HG02973 (cell line): ENCODE measurements around the gene HSDL2.
"Not testable (repeated sequence)": the region's sequence is repeated elsewhere in the genome, so short reads cannot be mapped to it uniquely, and the experiment has no call there.

Experiments
- ATAC-seq: cut with Tn5 transposase; IDR thresholded peaks from one replicate; pipeline ENCODE4 v1.9.1; 2021; ENCODE audit warnings: moderate library complexity; ENCODE audit not compliant: unreplicated experiment

The HSDL2 gene

DNA sequence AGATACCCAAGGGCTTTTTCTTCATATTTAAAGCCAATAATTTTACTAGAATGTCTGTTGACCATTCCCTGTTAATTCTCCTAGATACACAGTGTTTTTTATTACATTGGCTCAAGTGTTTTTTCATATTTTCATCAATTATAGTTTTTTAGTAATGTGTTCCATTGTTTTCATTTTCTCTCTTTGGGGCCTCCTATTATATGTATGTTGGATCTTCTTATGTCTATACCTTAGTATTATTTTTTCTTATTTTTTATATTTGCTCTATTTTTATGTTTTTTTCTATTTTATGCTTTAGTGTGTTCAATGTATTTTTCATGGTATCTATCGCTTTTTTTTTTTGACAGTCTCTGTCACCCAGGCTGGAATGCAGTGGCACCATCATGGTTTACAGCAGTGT, 114.2 kb downstream of the HSDL2 start:
- ATAC-seq, result no peak

DNA sequence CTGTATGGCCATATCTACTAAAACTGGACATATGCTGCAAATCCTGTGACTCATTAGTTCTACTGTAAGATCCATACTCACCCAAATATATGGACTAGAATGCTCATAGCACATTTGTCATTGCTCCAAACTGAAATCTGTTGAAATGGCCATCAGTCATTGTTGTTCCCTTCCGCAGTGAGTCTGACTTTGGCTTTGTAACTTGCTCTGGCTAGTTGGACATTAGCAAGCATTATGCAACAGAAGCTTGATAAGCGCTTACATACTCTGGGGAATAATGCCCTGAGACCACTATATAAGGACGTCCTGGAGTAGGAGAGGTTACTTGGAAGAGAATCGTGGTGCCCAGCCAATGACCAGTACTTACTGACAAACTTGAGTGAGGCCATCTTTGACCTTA, 115.7 kb downstream of the HSDL2 start:
- no peak for ATAC-seq

DNA sequence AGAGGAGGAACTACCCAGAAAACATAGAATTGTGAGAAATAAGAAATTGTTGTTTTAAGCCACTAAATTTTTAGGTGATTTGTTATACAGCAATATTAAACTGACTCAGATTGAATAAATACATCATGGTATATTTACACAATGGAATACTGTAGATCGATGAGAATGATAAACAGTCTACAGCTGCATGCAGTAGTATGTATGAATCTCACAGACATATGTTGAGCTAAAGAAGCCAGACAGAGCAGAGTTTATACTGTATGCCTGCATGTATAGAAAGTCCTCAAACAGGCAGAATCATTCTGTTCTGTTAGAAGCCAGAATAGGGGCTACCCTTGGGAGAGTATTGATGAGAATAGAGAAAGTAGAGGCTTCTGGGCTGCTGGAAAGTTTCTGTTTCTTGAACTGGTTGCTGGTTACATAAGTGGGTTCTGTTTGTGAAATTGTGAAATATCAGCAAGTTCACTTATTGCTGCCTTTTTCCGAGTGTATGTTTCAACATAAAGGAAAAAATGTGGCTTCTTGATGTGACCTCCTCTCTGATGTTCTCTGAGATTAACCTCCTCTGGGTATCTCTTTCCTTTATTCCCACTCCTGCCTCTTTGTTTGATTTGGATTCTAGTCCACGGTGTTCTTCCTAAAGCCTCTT, 116.3 kb downstream of the HSDL2 start:
- no peak for ATAC-seq

DNA sequence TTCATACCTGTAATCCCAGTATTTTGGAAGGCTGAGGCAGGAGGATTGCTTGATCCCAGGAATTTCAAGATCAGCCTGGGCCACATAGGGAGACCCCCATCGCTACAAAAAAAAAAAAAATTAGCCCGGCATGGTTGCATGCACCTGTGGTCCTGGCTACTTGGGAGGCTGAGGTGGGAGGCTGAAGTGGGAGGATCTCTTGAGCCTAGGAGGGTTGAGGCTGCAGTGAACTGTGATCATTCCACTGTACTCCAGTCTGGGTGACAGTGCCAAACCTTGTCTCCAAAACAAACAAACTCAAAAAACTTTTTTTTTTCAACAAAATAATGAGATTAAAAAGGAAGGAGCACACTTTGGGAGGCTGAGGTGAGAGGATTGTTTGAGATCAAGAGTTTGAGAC, 120.9 kb downstream of the HSDL2 start:
- ATAC-seq, result no peak

DNA sequence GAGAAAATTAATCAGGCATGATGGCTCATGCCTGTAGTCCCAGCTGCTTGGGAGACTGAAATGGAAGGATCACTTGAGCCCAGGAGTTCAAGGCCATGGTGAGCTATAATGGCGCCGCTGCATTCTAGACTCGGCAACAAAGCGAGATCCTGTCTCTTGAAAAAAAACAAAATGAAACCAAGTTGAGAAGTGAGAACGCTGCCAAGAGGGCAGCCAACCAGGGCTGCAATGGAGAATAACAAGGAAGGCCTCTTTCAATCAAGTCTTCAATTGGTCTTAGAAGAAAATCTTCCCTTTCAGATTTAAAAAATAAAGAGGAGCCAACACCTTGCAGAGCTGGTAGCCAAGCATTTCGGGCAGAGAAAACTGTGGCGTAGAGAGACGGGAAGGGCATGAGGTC, 121.4 kb downstream of the HSDL2 start:
- no peak for ATAC-seq

DNA sequence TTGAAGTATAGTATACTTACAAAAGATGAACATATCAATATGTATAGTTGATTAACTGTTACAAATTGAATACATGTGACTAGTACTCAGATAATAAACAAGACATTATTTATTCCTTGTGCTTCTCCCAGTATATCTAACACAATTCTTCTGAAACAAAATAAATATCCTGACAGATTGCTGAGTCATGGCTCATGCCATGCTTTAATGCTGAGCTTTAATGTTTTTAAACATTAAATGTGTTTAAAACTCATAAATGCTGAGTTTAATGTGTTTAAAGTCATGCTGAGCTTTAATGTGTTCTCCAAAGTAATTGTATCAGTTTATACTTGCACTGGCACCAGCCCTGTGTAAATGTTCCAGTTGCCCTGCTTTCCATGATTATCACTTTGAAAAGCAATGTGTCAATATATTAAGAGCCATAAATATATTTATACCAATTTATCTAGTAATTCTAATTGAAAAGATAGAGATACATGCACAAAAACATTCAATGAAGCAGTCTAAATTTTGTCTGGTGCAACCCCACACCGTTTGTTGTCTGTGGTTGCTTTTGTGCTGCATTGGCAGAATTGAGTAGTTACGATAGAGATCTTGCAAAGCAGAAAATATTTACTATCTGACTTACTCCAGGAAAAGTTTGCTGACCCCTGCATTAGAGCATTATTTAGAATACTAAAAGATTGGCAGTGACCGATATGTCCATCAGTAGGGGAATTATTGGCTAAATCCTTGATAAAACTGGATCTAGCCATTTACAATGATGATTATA, 122.5 kb downstream of the HSDL2 start:
- ATAC-seq, result no peak

DNA sequence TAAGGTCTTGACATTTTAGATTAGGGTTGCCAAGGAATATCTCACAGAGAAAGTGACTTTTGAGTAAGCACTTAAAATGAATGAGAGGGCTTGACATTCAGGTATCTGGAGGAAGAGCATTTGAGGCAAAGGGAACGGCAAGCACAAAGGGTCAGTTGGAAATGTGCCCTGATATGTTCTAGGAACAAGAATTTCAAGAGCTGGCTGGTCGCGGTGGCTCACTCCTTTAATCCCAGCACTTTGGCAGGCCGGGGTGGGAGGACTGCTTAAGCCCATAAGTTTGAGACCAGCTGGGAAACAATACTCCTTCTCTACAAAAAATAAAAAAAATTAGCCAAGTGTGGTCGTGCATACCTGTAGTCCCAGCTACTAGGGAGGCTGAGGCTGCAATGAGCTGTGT, 123.3 kb downstream of the HSDL2 start:
- ATAC-seq, result no peak

DNA sequence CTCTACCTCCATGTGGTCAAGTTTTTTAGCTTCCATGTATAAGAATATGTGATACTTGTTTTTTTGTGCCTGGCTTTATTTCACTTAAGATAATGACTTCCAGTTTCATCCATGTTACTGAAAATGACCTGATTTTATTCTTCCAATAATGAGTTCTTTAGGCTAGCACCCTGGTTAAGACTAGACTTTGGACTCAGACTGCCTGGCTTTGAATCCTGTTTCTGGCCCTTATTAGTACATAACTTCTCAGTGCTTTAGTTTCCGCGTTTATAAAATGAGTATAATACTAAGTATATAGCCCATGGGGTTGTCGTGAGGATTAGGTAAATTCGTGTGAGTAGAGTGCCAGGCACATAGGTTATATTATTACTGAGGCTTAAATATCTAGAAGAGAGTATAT, 125.2 kb downstream of the HSDL2 start:
- no peak for ATAC-seq

DNA sequence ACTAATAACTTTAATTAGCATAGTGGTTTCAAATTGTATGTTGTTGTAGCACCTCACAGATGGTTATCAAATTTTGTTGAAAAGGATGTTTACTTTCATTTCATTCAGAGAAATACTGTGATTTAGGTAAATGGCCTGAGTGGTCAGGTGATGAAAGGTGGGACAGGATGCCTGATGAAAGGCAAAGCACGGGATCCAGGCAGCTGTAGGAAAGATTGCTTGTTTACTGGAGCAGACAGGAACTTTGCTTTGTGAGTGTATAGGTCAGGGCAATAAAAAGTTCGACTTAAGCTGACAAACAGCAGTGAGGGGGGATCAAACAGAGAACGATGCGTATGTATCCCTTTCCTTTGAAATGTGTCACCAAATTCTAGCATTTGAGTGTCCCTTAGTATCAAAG, 125.7 kb downstream of the HSDL2 start:
- no peak for ATAC-seq

DNA sequence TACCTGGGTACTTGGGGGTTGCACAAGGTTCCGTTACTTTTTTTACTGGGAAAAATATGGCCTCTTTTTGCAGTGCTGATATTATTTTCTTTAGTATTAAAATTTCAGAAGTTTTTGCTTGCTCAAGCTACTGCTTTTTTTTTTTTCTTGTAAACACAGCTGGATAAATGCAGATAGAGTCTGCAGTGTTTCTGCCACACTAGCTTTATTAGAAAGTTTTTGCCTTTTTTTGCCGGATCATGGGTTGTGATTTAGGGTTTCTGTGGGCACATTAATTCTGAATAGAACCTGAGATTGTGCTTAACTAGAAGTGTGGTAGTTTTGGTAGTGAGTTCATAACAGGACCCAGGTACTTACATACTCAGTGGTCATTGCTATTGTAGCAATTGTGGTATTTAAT, 126.7 kb downstream of the HSDL2 start:
- no peak for ATAC-seq

DNA sequence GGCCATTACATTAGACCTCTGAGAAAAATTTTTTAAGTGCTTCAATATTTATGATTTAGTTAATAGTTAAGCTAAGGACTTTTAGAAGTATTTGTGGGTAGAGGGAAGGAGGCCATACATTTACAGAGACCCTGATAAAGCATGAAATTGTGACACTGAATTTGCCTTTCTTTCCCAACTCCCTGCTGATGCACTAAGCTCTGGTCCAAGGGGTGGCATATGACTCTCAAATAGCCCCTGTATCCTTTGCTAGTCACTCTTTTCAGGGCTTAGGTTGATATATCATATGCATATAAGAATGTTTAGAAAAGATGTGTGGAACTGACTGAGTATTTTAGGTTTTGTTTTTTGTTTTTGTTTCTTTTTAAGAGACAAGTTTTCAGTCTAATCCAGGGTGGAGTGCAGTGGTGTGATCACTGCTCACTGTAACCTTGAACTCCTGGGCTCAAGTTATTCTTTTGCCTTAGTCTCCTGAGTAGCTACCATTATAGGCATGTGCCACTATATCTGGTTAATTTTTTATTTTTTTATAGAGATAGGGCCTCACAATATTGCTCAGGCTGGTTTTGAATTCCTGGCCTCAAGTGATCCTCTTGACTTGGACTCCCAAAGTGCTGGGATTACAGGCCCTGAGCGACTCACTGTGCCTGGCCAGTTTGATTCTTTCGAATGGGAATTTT, 127.2 kb downstream of the HSDL2 start:
- ATAC-seq, result no peak

DNA sequence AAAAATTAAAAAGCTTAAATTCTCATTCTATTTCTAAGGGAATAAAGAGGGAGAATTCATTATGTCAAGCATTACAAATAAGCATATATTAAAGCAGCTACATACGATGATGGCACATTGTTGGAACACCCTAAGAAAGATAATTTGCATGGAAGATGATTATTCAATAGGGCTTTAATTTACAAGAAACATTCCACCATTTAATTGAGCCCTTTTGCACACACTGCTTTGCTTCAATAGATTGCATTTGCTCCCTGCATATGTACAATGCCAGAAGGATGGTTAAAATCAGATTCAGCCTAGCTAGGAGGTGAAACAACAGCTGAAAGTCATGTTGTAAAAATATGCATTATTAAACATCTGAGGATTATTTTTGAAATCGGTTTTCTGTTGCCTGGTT, 128.5 kb downstream of the HSDL2 start:
- ATAC-seq, result no peak

DNA sequence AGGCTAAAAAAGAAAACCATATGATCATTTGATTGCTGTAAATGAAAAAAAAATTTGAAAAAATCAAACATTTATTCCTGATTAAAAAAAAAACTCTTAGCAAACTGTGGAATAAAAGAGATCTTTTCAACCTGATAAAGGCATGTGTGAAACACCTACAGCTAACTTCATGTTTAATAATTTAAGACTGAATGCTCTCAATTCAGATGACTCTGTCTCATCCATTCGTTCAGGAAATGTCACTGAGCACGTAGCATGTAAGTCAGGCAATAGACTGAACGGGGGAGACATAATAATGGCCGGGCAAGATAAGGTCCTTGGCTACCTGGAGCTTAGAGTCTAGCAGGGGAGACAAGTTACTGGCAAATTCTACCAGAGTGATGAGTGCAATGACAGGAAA, 132.5 kb downstream of the HSDL2 start:
- not testable (repeated sequence) for ATAC-seq

DNA sequence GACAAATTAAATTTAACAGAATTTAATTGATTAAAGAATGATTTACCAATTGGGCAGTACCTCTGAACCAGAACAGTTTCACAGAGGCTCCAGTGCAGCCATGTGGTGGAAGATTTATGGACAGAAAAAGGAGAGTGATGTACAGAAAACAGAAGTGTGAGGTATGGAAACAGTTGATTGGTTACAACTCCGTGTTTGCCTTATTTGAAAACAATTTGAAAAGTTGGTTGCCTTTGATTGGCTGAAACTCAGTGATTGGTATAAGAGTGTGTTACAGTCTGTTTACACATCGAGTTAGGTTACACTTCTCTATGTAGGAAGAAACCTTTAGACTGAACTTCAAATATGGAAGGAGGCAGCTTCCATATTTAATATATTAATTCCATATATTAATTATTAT, 136.9 kb downstream of the HSDL2 start:
- ATAC-seq, result no peak

DNA sequence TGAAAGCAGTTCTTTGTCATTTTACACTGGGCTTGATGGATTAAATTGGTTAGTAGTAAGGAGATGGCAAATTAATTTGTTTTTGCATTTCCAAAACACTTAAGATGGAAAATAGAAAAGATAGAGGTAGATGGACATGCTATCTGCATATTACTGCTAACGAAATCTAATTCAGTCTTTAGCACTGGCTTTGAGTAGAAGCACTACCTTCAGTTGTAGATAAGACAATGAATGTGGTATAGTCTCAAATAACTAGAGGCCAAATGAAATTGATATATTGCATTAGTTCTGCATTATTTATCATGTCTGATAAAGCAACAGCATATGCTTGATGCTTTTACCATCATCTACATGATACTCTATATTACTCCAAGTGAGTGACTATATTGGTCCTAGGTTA, 140.2 kb downstream of the HSDL2 start:
- ATAC-seq, result no peak

DNA sequence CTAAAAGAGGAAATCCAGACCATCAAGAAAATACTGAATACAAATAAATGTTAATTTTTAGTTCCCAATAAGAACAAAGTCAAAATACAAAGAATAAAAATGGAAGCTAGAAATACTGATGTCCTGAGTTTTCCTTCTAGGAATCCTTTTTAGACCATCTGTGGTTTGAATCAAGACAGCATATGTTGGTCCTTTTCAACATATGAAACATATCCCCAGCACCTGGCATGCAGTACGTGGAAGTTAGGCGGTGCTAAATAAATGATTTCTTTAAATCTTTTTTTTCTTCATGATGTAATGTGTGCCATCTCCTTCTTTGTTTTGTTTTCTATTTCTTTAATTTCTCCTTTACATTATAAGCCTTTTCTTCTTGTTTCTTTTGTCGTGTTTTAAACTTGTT, 140.7 kb downstream of the HSDL2 start:
- no peak for ATAC-seq
